ENCODE data around the gene MSRB3.

The MSRB3 gene

DNA sequence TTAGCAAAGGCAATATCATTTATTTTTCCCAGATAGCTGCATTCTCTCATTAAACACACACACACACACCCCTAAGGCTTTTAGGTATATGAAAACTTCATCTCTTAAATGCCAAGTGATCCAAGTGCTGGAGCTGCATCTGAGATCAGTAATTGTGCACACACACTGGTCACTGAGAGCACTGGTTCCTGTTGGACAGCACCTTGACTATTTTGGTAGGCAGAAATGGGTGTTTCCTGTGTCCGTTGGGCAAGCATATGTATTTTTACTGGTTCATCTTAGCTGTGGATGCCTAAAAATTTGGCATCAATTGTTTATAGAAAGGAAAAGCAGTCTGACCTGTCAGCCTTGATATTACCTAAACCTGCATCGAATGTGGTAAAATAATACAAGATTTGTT, 182.5 kb downstream of the MSRB3 start:
- H3K4me1 ChIP-seq (ENCODE audit: insufficient read depth, low read length, poor library complexity, severe bottlenecking): no peaks in the 10 kb centered on the region
- no peaks in the 10 kb centered on the region for H3K9me2 ChIP-seq (replicated peaks; ENCODE audit: low read depth, low read length)
- no peak overlapping the region for H2AFZ ChIP-seq (ENCODE audit: low read length)

GRCh38 chr12:65462484-65462883, 184.0 kb downstream of the MSRB3 start:
- H3K4me1 ChIP-seq (ENCODE audit: insufficient read depth, low read length, poor library complexity, severe bottlenecking): no peaks in the 10 kb centered on the region
- peaks cover 64% of the 10 kb centered on the region for H3K36me3 ChIP-seq (ENCODE audit: insufficient read depth, low read length)
- H3K4me3 ChIP-seq (ENCODE audit: low read length, poor library complexity, severe bottlenecking): no peak overlapping the region
- H3K9ac ChIP-seq (ENCODE audit: low read depth, low read length, poor library complexity, severe bottlenecking): no peak overlapping the region
- H2AFZ ChIP-seq (ENCODE audit: low read length): no peak overlapping the region
- H3F3A ChIP-seq (ENCODE audit: low read depth): no peaks in the 10 kb centered on the region
- no peak overlapping the region for H3K4me2 ChIP-seq (ENCODE audit: low read depth, low read length, poor library complexity, severe bottlenecking)
- H3K9me3 ChIP-seq (ENCODE audit: insufficient read depth, low read depth, low read length): no peaks in the 10 kb centered on the region
- H3K9me2 ChIP-seq (replicated peaks; ENCODE audit: low read depth, low read length): no peaks in the 10 kb centered on the region
- TF ChIP-seq EZH2phosphoT487 (IDR thresholded peaks at IDR 0.05; ENCODE audit: borderline replicate concordance): no peak
- TF ChIP-seq CTCF (conservative IDR thresholded peaks at IDR 0.05; ENCODE audit: low read length): no peak
- no peaks in the 10 kb centered on the region for H3K79me2 ChIP-seq (ENCODE audit: insufficient read depth, low read length)
- no peaks in the 10 kb centered on the region for H3K27me3 ChIP-seq (ENCODE audit: insufficient read depth, low read length, poor library complexity, severe bottlenecking)
- H4K20me1 ChIP-seq (ENCODE audit: insufficient read depth, low read length, poor library complexity, severe bottlenecking): no peaks in the 10 kb centered on the region

More for the DNA sequence above, 182.5 kb downstream of the MSRB3 start:
- no peak overlapping the region for H3K4me2 ChIP-seq (ENCODE audit: low read depth, low read length, poor library complexity, severe bottlenecking)
- no peak for TF ChIP-seq EZH2phosphoT487 (IDR thresholded peaks at IDR 0.05; ENCODE audit: borderline replicate concordance)
- TF ChIP-seq CTCF (conservative IDR thresholded peaks at IDR 0.05; ENCODE audit: low read length): no peak
- no peak overlapping the region for H3K9ac ChIP-seq (ENCODE audit: low read depth, low read length, poor library complexity, severe bottlenecking)
- no peaks in the 10 kb centered on the region for H3K79me2 ChIP-seq (ENCODE audit: insufficient read depth, low read length)
- no peaks in the 10 kb centered on the region for H3K27me3 ChIP-seq (ENCODE audit: insufficient read depth, low read length, poor library complexity, severe bottlenecking)
- H3K36me3 ChIP-seq (ENCODE audit: insufficient read depth, low read length): peaks cover 60% of the 10 kb centered on the region
- no peaks in the 10 kb centered on the region for H4K20me1 ChIP-seq (ENCODE audit: insufficient read depth, low read length, poor library complexity, severe bottlenecking)
- no peaks in the 10 kb centered on the region for H3K9me3 ChIP-seq (ENCODE audit: insufficient read depth, low read depth, low read length)
- H3F3A ChIP-seq (ENCODE audit: low read depth): no peaks in the 10 kb centered on the region
- no peak overlapping the region for H3K4me3 ChIP-seq (ENCODE audit: low read length, poor library complexity, severe bottlenecking)

GRCh38 chr12:65463082-65463481, 184.6 kb downstream of the MSRB3 start:
- no peak overlapping the region for H3K4me3 ChIP-seq (ENCODE audit: low read length, poor library complexity, severe bottlenecking)

More at GRCh38 chr12:65463082-65463481, 184.6 kb downstream of the MSRB3 start:
- TF ChIP-seq EZH2phosphoT487 (IDR thresholded peaks at IDR 0.05; ENCODE audit: borderline replicate concordance) (no peak), CTCF (conservative IDR thresholded peaks at IDR 0.05; ENCODE audit: low read length) (no peak)
- Histone ChIP-seq H4K20me1 (ENCODE audit: insufficient read depth, low read length, poor library complexity, severe bottlenecking) (no peaks in the 10 kb centered on the region), H3K4me2 (ENCODE audit: low read depth, low read length, poor library complexity, severe bottlenecking) (no peak overlapping the region), H3K9me2 (replicated peaks; ENCODE audit: low read depth, low read length) (no peaks in the 10 kb centered on the region), H3K9ac (ENCODE audit: low read depth, low read length, poor library complexity, severe bottlenecking) (no peak overlapping the region), H3K36me3 (ENCODE audit: insufficient read depth, low read length) (peaks cover 60% of the 10 kb centered on the region), H3K27me3 (ENCODE audit: insufficient read depth, low read length, poor library complexity, severe bottlenecking) (no peaks in the 10 kb centered on the region), H3F3A (ENCODE audit: low read depth) (no peaks in the 10 kb centered on the region), H2AFZ (ENCODE audit: low read length) (no peak overlapping the region), H3K4me1 (ENCODE audit: insufficient read depth, low read length, poor library complexity, severe bottlenecking) (no peaks in the 10 kb centered on the region), H3K79me2 (ENCODE audit: insufficient read depth, low read length) (no peaks in the 10 kb centered on the region), H3K9me3 (ENCODE audit: insufficient read depth, low read depth, low read length) (no peaks in the 10 kb centered on the region)
